ENCODE data around the gene RFC3.

DNA sequence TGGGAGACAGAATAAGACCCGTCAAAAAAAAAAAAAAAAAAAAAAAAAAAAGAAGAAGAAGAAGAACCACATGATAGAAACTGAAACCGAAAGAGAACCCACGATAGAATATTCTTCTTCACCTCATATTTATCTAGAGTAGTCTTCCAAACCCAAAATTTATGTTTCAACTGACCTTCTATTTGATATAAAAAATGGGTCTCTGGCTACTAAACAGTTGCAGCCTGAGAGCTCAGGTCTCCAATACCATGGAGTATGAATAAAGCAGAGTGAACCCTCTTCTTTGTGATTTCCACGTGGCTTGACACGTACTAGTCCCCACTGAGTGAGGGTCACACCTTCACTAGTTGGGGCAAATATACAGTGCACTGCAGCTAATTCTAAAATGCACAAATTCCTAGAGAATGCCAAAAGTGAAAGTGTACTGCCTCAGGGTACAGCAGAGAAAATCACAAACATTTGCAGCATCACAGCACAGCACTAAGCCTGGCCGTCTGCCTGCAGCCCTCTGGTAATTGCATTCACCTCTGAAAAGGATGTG lies 30.8 kb upstream of the RFC3 start:
- no peak for TF ChIP-seq USF2 (IDR thresholded peaks at IDR 0.05; ENCODE audit: low read depth, low read length)
- no peak for TF ChIP-seq USF2 (CRISPR knock-in tag; IDR thresholded peaks at IDR 0.05; ENCODE audit: borderline replicate concordance)
- no peak for TF ChIP-seq MTF2 (CRISPR knock-in tag; IDR thresholded peaks at IDR 0.05; ENCODE audit: borderline replicate concordance)
- no peak for TF ChIP-seq PBX2 (CRISPR knock-in tag; IDR thresholded peaks at IDR 0.05)
- TF ChIP-seq NFE2L2 (IDR thresholded peaks at IDR 0.05; ENCODE audit: low read length): no peak
- no peak for TF ChIP-seq ZNF687 (CRISPR knock-in tag; IDR thresholded peaks at IDR 0.05)
- TF ChIP-seq TOPORS (CRISPR knock-in tag; IDR thresholded peaks at IDR 0.05): no peak
- TF ChIP-seq EZH2 (conservative IDR thresholded peaks at IDR 0.05; ENCODE audit: low read depth, low read length): no peak
- TF ChIP-seq PRDM4 (CRISPR knock-in tag; IDR thresholded peaks at IDR 0.05; ENCODE audit: borderline replicate concordance): no peak
- no peak for TF ChIP-seq CEBPG (CRISPR knock-in tag; IDR thresholded peaks at IDR 0.05)
- TF ChIP-seq CHD4 (IDR thresholded peaks at IDR 0.05; ENCODE audit: borderline replicate concordance, low read length): no peak
- no peak for TF ChIP-seq TARDBP (CRISPR knock-in tag; IDR thresholded peaks at IDR 0.05)
- no peak for TF ChIP-seq ZNF501 (CRISPR knock-in tag; IDR thresholded peaks at IDR 0.05)
- TF ChIP-seq KLF9 (CRISPR knock-in tag; IDR thresholded peaks at IDR 0.05; ENCODE audit: low read depth): no peak
